Panc1 (cell line): ENCODE data around the gene FBRSL1.

Experiments used
- POLR2AphosphoS5 ChIP-seq: IDR thresholded peaks from 2 replicates; pipeline ENCODE4 v1.6.1; 2012; ENCODE audit warnings: mild to moderate bottlenecking, low read depth, low read length, moderate library complexity
- SIN3A ChIP-seq: IDR thresholded peaks from 2 replicates; pipeline ENCODE4 v1.6.1; 2012; ENCODE audit warnings: low read depth, mild to moderate bottlenecking, low read length, moderate library complexity, borderline replicate concordance; ENCODE audit not compliant: insufficient read depth
- TF ChIP-seq, protein P1 (sequence below): fragments of 450-650 bp; IDR thresholded peaks from 2 replicates; pipeline ENCODE4 v1.5.1; 2017; ENCODE audit warnings: mild to moderate bottlenecking

GRCh38 chr12:132465269-132466190 lies 24.4 kb upstream of the FBRSL1 start:
- TF ChIP-seq, protein P1, sequence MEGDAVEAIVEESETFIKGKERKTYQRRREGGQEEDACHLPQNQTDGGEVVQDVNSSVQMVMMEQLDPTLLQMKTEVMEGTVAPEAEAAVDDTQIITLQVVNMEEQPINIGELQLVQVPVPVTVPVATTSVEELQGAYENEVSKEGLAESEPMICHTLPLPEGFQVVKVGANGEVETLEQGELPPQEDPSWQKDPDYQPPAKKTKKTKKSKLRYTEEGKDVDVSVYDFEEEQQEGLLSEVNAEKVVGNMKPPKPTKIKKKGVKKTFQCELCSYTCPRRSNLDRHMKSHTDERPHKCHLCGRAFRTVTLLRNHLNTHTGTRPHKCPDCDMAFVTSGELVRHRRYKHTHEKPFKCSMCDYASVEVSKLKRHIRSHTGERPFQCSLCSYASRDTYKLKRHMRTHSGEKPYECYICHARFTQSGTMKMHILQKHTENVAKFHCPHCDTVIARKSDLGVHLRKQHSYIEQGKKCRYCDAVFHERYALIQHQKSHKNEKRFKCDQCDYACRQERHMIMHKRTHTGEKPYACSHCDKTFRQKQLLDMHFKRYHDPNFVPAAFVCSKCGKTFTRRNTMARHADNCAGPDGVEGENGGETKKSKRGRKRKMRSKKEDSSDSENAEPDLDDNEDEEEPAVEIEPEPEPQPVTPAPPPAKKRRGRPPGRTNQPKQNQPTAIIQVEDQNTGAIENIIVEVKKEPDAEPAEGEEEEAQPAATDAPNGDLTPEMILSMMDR: no peak
- no peak for TF ChIP-seq SIN3A
- no peak for TF ChIP-seq POLR2AphosphoS5
